HepG2 (cell line): ENCODE data around the gene MORC1. TPM values are rescaled to one million over a fixed set of nuclear protein-coding genes. Genes with fewer than 3 reads are reported as not detected.

Source experiments
- ATAC-seq: fragments of 200-7000 bp; cut with Tn5 transposase; 3 replicates; pipeline ENCODE4 v1.9.1; 2020; ENCODE audit warnings: mild to moderate bottlenecking, moderate library complexity
- BruUV-seq: library from RNA; stranded (reverse); fragments of 400-500 nt; replicated peaks from 2 replicates; lab custom pipeline; 2021; lab: Mats Ljungman, UMichigan
- CTCF ChIA-PET: fragments of 300-600 bp; formaldehyde crosslinking; extraction: SDS; loops from one replicate; lab custom pipeline; 2021; ENCODE audit warnings: low total read pairs, inconsistent platforms, low intra/inter-chr PET ratio; lab: Yijun Ruan, JAX
- POLR2A ChIA-PET: fragments of 350-600 bp; sonication (Branson Sonifier 250); formaldehyde crosslinking; loops from one replicate; lab custom pipeline; 2020; ENCODE audit warnings: antibody characterized with exemption, inconsistent platforms; lab: Yijun Ruan, JAX
- DNase-seq: peaks from one replicate; pipeline ENCODE4 v3.0.0-alpha.2; 2015; ENCODE audit warnings: low spot score
- FAIRE-seq: peaks from 3 replicates; lab custom pipeline; 2011; peaks lifted over from hg19 to GRCh38; lab: Jason Lieb, UNC
- H2AFZ ChIP-seq: one replicate; pipeline ENCODE4 v1.6.1; 2011; ENCODE audit warnings: low read length, inconsistent platforms
- H3K27ac ChIP-seq: fragments of 300-600 bp; 3 replicates; pipeline ENCODE4 v1.8.0; 2011; ENCODE audit warnings: mixed run types, mild to moderate bottlenecking, mixed read lengths, low read length, inconsistent platforms; ENCODE audit not compliant: insufficient read depth; ENCODE audit errors: extremely low read length
- H3K27me3 ChIP-seq, 2 experiments: fragments of 200-600 bp in 1 of 2; 2 replicates in 1 of 2; 3 replicates in 1 of 2; pipeline versions ENCODE4 v1.6.0 to v1.8.0; 2011; ENCODE audit warnings: low read length in 2 of 2, mild to moderate bottlenecking in 2 of 2, moderate library complexity in 2 of 2, inconsistent platforms in 1 of 2; ENCODE audit not compliant: insufficient read depth in 2 of 2, control insufficient read depth in 1 of 2
- H3K36me3 ChIP-seq, 2 experiments: fragments of 200-600 bp in 1 of 2; replicated peaks in 1 of 2; 2 replicates in 1 of 2; 3 replicates in 1 of 2; pipeline versions ENCODE4 v1.5.1 to v1.8.0; 2011; ENCODE audit warnings: low read length in 2 of 2, inconsistent platforms in 1 of 2; ENCODE audit not compliant: insufficient read depth in 2 of 2, control insufficient read depth in 1 of 2
- H3K4me1 ChIP-seq: 2 replicates; pipeline ENCODE4 v1.5.1; 2012; ENCODE audit warnings: low read length, inconsistent platforms; ENCODE audit not compliant: insufficient read depth
- H3K4me2 ChIP-seq: 2 replicates; pipeline ENCODE4 v1.6.0; 2011; ENCODE audit warnings: low read depth, low read length, inconsistent platforms
- H3K4me3 ChIP-seq, 3 experiments: fragments of 200-600 bp in 1 of 3; sonication (generic), shearing (Covaris generic) in 1 of 3; replicated peaks in 1 of 3; 2 replicates each; pipeline ENCODE4 v1.5.1; 2011 to 2016; ENCODE audit warnings: low read length in 3 of 3, inconsistent platforms in 2 of 3, low read depth in 2 of 3, mild to moderate bottlenecking in 2 of 3, control low read depth in 1 of 3, mixed read lengths in 1 of 3; ENCODE audit not compliant: insufficient read depth in 1 of 3
- H3K79me2 ChIP-seq: one replicate; pipeline ENCODE4 v1.6.1; 2011; ENCODE audit warnings: low read length, inconsistent platforms; ENCODE audit not compliant: insufficient read depth
- H3K9ac ChIP-seq: 2 replicates; pipeline ENCODE4 v1.6.0; 2011; ENCODE audit warnings: mild to moderate bottlenecking, low read depth, low read length, inconsistent platforms; ENCODE audit not compliant: insufficient read depth
- H3K9me3 ChIP-seq: 2 replicates; pipeline ENCODE4 v1.5.1; 2012; ENCODE audit warnings: mild to moderate bottlenecking, low read length
- H4K20me1 ChIP-seq: 2 replicates; pipeline ENCODE4 v1.6.0; 2011; ENCODE audit warnings: inconsistent platforms, mild to moderate bottlenecking, low read length, moderate library complexity; ENCODE audit not compliant: insufficient read depth
- ARNT2 ChIP-seq: sonication (generic); formaldehyde crosslinking; IDR thresholded peaks from 2 replicates; pipeline ENCODE4 v1.8.0; 2022; ENCODE audit warnings: mild to moderate bottlenecking, low read depth, missing genetic modification reagents, moderate library complexity
- FIP1L1 ChIP-seq: fragments of 200-400 bp; formaldehyde crosslinking; IDR thresholded peaks from 2 replicates; pipeline ENCODE4 v1.6.1; 2018; ENCODE audit warnings: low read depth, mild to moderate bottlenecking, low read length, moderate library complexity, borderline replicate concordance; ENCODE audit not compliant: insufficient read depth
- FOXK1 ChIP-seq: sonication (generic); formaldehyde crosslinking; IDR thresholded peaks from 2 replicates; pipeline ENCODE4 v1.4.0; 2020; ENCODE audit warnings: low read depth, missing genetic modification reagents, borderline replicate concordance
- HDAC6 ChIP-seq: fragments of 200-600 bp; sonication (generic); IDR thresholded peaks from 2 replicates; pipeline ENCODE4 v1.7.0; 2017; ENCODE audit warnings: mild to moderate bottlenecking, antibody characterized with exemption, low read length, low read depth
- ZNF138 ChIP-seq: sonication (generic); formaldehyde crosslinking; IDR thresholded peaks from 2 replicates; pipeline ENCODE4 v1.5.0; 2020; ENCODE audit warnings: mild to moderate bottlenecking, low read depth, missing genetic modification reagents
- ZNF296 ChIP-seq: sonication (generic); formaldehyde crosslinking; conservative IDR thresholded peaks from 2 replicates; pipeline ENCODE4 v1.5.0; 2020; ENCODE audit warnings: mild to moderate bottlenecking, missing genetic modification reagents
- ZNF709 ChIP-seq: sonication (generic); formaldehyde crosslinking; IDR thresholded peaks from 2 replicates; pipeline ENCODE4 v1.5.0; 2020; ENCODE audit warnings: mild to moderate bottlenecking, missing genetic modification reagents
- ZNF761 ChIP-seq: sonication (generic); formaldehyde crosslinking; conservative IDR thresholded peaks from 2 replicates; pipeline ENCODE4 v1.4.0; 2020; ENCODE audit warnings: mild to moderate bottlenecking, missing genetic modification reagents
- ZNF782 ChIP-seq: sonication (generic); formaldehyde crosslinking; IDR thresholded peaks from 2 replicates; pipeline ENCODE4 v1.4.0; 2020; ENCODE audit warnings: missing genetic modification reagents, mild to moderate bottlenecking, borderline replicate concordance
- WGBS: methylation state at CpG from one replicate; pipeline ENCODE4 v1.1.6; 2017; ENCODE audit warnings: low lambda C conversion rate; 5-methylcytosine and 5-hydroxymethylcytosine counted together
- in situ Hi-C: cut with HindIII; loops from 2 replicates; pipeline ENCODE4 v1.10.0; 2017; ENCODE audit warnings: low pct_unique_long_range_greater_than_20kb; ENCODE audit not compliant: extremely low pct_ligation_motif_present
- intact Hi-C: fragments of 100-400 bp; cut with micrococcal nuclease; formaldehyde crosslinking; loops from one replicate; pipeline ENCODE4 v1.10.0; 2022; ENCODE audit not compliant: unreplicated experiment
- polyA plus RNA-seq, 8 experiments: library from polyadenylated mRNA; depleted of rRNA in 3 of 8; stranded (reverse) in 7 of 8; unstranded in 1 of 8; fragments of >200 nt; fragmentation: Illumina TruSeq in 4 of 8; extraction: Trizol in 4 of 8; gene quantifications; 2 replicates each; pipeline versions ENCODE4 v1.2.1 to v1.2.3, GENCODE V29; 2011 to 2016; ENCODE audit warnings: low read depth in 4 of 8, missing spikeins in 1 of 8, mixed read lengths in 1 of 8; ENCODE audit not compliant: insufficient read depth in 1 of 8
- total RNA-seq, 5 experiments: library from RNA; depleted of rRNA; stranded (reverse); fragments of >200 nt; fragmentation: Illumina TruSeq; extraction: Trizol; gene quantifications; 2 replicates each; pipeline ENCODE4 v1.2.3, GENCODE V29; 2016; ENCODE audit warnings: low read depth in 1 of 5
- TF ChIP-seq, protein P1 (sequence below): IDR thresholded peaks from 2 replicates; pipeline ENCODE4 v1.6.1; 2016; ENCODE audit warnings: mild to moderate bottlenecking
- TF ChIP-seq, protein P2 (sequence below): sonication (generic); formaldehyde crosslinking; IDR thresholded peaks from 2 replicates; pipeline ENCODE4 v1.8.1; 2023; ENCODE audit warnings: missing genetic modification reagents, inconsistent platforms, borderline replicate concordance
- TF ChIP-seq, protein P3 (sequence below): sonication (generic); formaldehyde crosslinking; IDR thresholded peaks from 2 replicates; pipeline ENCODE4 v1.4.0; 2020; ENCODE audit warnings: mild to moderate bottlenecking, missing genetic modification reagents

MORC1 gene
- total and polyA plus RNA-seq, 2 of the 13 experiments (the other 11 are each of a cell fraction or from before 2014, with no cell fraction given): not detected

DNA sequence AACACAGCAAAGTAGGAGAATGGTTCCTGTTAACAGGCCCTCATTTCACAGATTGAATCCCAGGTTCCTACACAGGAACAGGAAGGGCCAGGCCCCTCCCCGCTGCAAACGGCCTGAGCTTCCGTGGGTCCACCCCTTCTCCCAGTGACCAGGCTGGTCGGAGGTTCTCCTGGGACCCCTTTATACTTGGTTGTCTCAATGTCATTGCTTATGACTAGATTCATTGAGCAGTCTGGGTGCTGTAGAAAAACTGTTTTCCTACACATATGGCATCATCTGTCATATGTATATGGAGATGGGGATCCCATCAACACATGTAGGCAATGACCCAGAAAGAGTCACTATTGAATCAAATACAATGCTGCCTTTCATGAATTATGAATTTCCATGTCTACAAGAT is 22.4 kb upstream of the MORC1 start:
- intact Hi-C loops (no loop called here), in situ Hi-C loops (no loop called here)
- Histone ChIP-seq H3K9me3 (no peaks in the 10 kb centered on the region), H3K36me3 (no peaks in the 10 kb centered on the region), H3K27me3 (no peaks in the 10 kb centered on the region), H3K4me1 (no peaks in the 10 kb centered on the region), H3K79me2 (no peaks in the 10 kb centered on the region), H2AFZ (no peak overlapping the region), H3K4me2 (no peak overlapping the region), H3K9ac (no peak overlapping the region), H3K27ac (no peak overlapping the region), H3K4me3 (no peak overlapping the region), H4K20me1 (no peaks in the 10 kb centered on the region)
- ATAC-seq: no peak
- FAIRE-seq: no peak
- ChIA-PET POLR2A (no interaction called here), CTCF (no interaction called here)
- TF ChIP-seq, protein P1, sequence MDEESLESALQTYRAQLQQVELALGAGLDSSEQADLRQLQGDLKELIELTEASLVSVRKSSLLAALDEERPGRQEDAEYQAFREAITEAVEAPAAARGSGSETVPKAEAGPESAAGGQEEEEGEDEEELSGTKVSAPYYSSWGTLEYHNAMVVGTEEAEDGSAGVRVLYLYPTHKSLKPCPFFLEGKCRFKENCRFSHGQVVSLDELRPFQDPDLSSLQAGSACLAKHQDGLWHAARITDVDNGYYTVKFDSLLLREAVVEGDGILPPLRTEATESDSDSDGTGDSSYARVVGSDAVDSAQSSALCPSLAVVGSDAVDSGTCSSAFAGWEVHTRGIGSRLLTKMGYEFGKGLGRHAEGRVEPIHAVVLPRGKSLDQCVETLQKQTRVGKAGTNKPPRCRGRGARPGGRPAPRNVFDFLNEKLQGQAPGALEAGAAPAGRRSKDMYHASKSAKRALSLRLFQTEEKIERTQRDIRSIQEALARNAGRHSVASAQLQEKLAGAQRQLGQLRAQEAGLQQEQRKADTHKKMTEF: no peak
- no peak for TF ChIP-seq HDAC6
- no peak for DNase-seq
- BruUV-seq: no TSS peak
- WGBS: 23% methylated on average over 3 of the region's 4 CpGs

DNA sequence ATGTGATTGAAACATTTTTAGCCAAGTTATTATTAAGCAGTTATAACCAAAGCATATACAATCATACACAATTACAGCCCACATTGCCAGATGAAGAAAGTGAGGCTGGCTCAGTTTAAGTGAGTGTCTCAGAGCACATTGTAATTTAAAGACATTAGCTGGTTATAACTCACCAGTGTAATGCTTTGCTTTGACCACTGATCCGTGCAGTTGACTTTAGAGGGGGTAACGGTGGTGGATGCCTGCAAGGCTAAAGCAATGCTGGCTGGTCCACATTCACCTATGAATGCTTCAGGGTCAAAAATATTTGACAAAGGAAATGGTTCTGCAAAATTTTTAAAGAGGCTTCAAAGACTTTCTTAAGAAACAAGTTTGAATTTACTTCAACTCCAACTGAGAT is 19.8 kb upstream of the MORC1 start:
- H4K20me1 ChIP-seq: no peaks in the 10 kb centered on the region
- DNase-seq: no peak
- TF ChIP-seq ZNF761: no peak
- TF ChIP-seq ARNT2: no peak
- no peak for TF ChIP-seq FOXK1 (CRISPR knock-in tag)
- TF ChIP-seq ZNF138 (CRISPR knock-in tag): no peak
- TF ChIP-seq FIP1L1: no peak
- no peak for TF ChIP-seq ZNF296
- TF ChIP-seq, protein P2, sequence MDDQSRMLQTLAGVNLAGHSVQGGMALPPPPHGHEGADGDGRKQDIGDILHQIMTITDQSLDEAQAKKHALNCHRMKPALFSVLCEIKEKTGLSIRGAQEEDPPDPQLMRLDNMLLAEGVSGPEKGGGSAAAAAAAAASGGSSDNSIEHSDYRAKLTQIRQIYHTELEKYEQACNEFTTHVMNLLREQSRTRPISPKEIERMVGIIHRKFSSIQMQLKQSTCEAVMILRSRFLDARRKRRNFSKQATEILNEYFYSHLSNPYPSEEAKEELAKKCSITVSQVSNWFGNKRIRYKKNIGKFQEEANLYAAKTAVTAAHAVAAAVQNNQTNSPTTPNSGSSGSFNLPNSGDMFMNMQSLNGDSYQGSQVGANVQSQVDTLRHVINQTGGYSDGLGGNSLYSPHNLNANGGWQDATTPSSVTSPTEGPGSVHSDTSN (CRISPR knock-in tag): no peak
- TF ChIP-seq ZNF709: no peak
- TF ChIP-seq, protein P3, sequence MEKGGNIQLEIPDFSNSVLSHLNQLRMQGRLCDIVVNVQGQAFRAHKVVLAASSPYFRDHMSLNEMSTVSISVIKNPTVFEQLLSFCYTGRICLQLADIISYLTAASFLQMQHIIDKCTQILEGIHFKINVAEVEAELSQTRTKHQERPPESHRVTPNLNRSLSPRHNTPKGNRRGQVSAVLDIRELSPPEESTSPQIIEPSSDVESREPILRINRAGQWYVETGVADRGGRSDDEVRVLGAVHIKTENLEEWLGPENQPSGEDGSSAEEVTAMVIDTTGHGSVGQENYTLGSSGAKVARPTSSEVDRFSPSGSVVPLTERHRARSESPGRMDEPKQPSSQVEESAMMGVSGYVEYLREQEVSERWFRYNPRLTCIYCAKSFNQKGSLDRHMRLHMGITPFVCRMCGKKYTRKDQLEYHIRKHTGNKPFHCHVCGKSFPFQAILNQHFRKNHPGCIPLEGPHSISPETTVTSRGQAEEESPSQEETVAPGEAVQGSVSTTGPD (CRISPR knock-in tag): no peak
- TF ChIP-seq ZNF782 (CRISPR knock-in tag): no peak

More for the DNA sequence above, 19.8 kb upstream of the MORC1 start:
- H3K36me3 ChIP-seq: no peaks in the 10 kb centered on the region
- H3K27me3 ChIP-seq: no peaks in the 10 kb centered on the region
- no peak overlapping the region for H3K4me2 ChIP-seq
- ChIA-PET POLR2A (no interaction called here), CTCF (no interaction called here)
- H3K9ac ChIP-seq: no peak overlapping the region
- H2AFZ ChIP-seq: no peak overlapping the region
- WGBS: 0% methylated on average over 2 of the region's 2 CpGs
- H3K9me3 ChIP-seq: no peaks in the 10 kb centered on the region
- in situ Hi-C loops (no loop called here), intact Hi-C loops (no loop called here)
- peaks cover 7% of the 10 kb centered on the region; the same call in 1 of the 2 replicates for H3K4me1 ChIP-seq
- H3K4me3 ChIP-seq: no peak overlapping the region
- H3K27ac ChIP-seq: no peak overlapping the region
- FAIRE-seq (no peak), ATAC-seq (no peak)
- no peaks in the 10 kb centered on the region for H3K79me2 ChIP-seq
- BruUV-seq: no TSS peak
